ENCODE results near the gene MRPL44.

MRPL44 gene

GRCh38 chr2:224016963-224017362 lies 59.7 kb downstream of the MRPL44 start:
- no peaks in the 10 kb centered on the region for H3K36me3 ChIP-seq
- H3K27me3 ChIP-seq: no peaks in the 10 kb centered on the region
- no peak overlapping the region for H3K27ac ChIP-seq
- H3K4me1 ChIP-seq (ENCODE audit: control insufficient read depth in 1 of 2, insufficient read depth in 1 of 2, low read depth in 1 of 2, low read length in 1 of 2): no peaks in the 10 kb centered on the region
- no peak for TF ChIP-seq CTCF (IDR thresholded peaks at IDR 0.05)
- no peaks in the 10 kb centered on the region for H3K9me3 ChIP-seq
- no peak overlapping the region for H3K4me3 ChIP-seq (ENCODE audit: low read depth in 1 of 2, low read length in 1 of 2)
